GM20431 (cell line): ENCODE data around the gene ZCCHC12.

ENCODE experiments used
- in situ Hi-C: fragments of 300-500 bp; cut with MseI, MboI; formaldehyde crosslinking; loops from one replicate; pipeline ENCODE4 v1.15.0; 2020; ENCODE audit warnings: low sequenced_read_pairs; ENCODE audit not compliant: unreplicated experiment

Gene ZCCHC12

GRCh38 chrX:118864063-118864635 lies 40.5 kb downstream of the ZCCHC12 start:
- in situ Hi-C loops, result no loop called here

GRCh38 chrX:118865231-118865630 lies 41.6 kb downstream of the ZCCHC12 start:
- in situ Hi-C loops, result no loop called here

- in situ Hi-C loops, result no loop called here
These were observed 43.6 kb downstream of the ZCCHC12 start for GRCh38 chrX:118867251-118867650.

DNA sequence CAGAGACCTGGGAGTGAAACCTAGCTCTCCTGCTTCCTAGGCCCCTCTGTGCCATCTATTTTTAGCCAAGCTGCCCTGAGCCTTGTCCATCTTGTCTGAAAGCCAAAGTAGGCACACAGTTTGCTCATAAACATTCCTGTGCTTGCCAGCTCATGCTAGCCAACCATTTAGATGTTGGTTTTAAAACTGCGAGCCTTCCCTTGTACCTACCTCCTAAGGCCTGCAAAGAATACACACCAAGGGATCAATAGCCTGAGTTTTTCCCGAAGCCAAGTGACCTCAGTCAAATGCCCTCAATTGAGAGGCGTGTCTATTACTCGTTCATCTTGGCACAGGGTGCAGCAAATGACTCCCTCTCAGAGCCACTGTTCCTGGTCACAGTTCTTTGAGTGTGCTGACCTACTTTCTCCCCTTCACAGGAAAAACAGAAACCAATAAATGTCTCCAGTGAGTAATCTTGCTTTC lies 48.5 kb downstream of the ZCCHC12 start:
- in situ Hi-C loops, result no loop called here
